GM12875 (cell line): ENCODE results near the gene USP31.

Experiments
- H3K4me3 ChIP-seq: one replicate; pipeline ENCODE4 v1.5.1; 2011; ENCODE audit warnings: low read depth, low read length, control low read depth
- TF ChIP-seq, protein P1 (sequence below): IDR thresholded peaks from 2 replicates; pipeline ENCODE4 v1.5.1; 2011; ENCODE audit warnings: low read depth, mild to moderate bottlenecking, control low read depth, inconsistent platforms, low read length, moderate library complexity, borderline replicate concordance; ENCODE audit not compliant: insufficient read depth

USP31 gene

GRCh38 chr16:23024044-23024443, 125.2 kb downstream of the USP31 start:
- no peak overlapping the region for H3K4me3 ChIP-seq
- TF ChIP-seq, protein P1, sequence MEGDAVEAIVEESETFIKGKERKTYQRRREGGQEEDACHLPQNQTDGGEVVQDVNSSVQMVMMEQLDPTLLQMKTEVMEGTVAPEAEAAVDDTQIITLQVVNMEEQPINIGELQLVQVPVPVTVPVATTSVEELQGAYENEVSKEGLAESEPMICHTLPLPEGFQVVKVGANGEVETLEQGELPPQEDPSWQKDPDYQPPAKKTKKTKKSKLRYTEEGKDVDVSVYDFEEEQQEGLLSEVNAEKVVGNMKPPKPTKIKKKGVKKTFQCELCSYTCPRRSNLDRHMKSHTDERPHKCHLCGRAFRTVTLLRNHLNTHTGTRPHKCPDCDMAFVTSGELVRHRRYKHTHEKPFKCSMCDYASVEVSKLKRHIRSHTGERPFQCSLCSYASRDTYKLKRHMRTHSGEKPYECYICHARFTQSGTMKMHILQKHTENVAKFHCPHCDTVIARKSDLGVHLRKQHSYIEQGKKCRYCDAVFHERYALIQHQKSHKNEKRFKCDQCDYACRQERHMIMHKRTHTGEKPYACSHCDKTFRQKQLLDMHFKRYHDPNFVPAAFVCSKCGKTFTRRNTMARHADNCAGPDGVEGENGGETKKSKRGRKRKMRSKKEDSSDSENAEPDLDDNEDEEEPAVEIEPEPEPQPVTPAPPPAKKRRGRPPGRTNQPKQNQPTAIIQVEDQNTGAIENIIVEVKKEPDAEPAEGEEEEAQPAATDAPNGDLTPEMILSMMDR = no peak

DNA sequence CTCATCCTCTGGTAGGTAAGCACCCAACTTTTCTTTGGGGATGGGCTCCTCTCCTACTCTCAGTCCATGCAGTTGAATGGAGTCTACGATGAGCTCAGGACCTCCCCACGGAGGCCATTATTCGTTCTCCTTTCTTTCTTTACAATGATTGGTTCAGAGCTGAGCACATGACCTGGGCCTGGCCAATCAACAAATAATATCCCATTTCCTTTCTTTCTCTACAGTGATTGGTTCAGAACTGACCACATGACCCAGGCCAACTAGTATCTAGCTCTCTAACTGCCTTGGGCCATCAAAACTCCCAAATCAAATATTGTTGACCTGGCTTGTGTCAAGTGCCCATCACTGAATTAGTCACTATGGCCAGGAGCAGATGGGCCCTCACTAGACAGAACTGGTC, 129.2 kb downstream of the USP31 start:
- no peak overlapping the region for H3K4me3 ChIP-seq
- TF ChIP-seq, protein P1 = no peak

- TF ChIP-seq, protein P1 = no peak
- no peak overlapping the region for H3K4me3 ChIP-seq
Measured at GRCh38 chr16:23016368-23016767, 132.9 kb downstream of the USP31 start.

DNA sequence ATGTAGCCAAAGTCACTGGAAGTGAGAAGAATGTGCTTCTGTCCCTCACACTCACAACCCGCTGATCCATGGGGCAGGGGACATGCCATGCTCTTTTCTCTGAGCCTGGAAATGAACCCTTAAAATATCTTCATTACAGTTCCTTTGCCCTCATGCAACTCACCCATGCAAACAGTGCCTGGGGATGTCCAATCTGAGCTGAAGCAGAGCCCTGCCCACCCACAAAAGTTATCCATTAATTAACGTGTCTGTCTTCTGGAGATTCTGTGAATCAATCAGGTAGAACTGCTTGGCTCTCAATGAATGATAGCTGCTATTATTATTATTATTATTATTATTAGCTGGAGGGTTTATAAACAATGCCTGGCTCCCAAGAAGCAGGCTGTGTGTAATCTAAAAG, 133.7 kb downstream of the USP31 start:
- no peak overlapping the region for H3K4me3 ChIP-seq
- TF ChIP-seq, protein P1 = no peak

DNA sequence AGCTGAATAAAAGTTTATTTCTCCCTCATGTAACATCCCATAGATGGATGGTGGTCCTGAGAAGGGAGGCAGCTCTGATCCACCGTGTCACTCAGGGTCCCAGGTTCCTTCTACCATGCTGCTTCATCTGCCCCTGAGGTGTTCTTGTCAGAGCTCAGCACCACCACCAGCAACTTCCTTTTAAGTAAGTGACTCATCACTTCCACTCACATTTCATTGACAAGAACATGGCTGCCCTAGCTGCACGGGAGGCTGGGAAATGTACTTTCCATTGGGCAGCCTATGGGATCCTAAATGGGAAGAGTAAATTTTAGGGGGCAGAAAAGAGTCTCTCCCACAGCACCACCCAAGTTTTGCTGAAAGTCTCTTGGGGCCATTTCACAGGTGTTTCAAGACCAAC, 134.7 kb downstream of the USP31 start:
- TF ChIP-seq, protein P1 = no peak
- no peak overlapping the region for H3K4me3 ChIP-seq
